Suprapubic skin (tissue), 3 donors: ENCODE results near the gene GRXCR1.

Experiments used
- POLR2AphosphoS5 ChIP-seq, 3 donors: sonication (generic); formaldehyde crosslinking; IDR thresholded peaks; one replicate each; pipeline ENCODE4 v1.6.1; 2017; ENCODE audit warnings: antibody characterized with exemption in 3 of 3
- TF ChIP-seq, protein P1 (sequence below), 2 donors: fragments of 200-600 bp in 1 of 2; fragments of 450-650 bp in 1 of 2; sonication (generic) in 1 of 2; IDR thresholded peaks; one replicate each; pipeline ENCODE4 v1.5.1; 2016 to 2019; ENCODE audit warnings: antibody characterized with exemption in 2 of 2, mild to moderate bottlenecking in 1 of 2, moderate library complexity in 1 of 2

DNA sequence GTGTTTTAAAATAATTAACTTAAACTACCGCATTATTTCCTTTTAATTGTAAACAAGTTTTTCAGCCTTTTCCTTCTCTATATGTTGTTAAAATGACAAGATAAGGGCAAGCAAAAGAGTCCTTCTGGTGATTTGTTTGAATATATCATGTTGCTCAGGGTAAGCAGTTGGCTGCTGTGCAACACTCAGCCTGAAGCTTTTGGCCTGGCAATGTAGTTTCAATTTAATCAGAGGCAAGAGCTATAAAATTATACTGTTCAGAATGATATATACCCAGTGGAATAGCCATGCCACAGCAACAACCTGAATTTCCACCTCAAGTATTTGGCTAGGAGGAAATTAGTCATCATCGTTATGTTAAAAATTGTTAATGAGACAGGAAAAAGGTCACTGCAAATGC lies 53.4 kb downstream of the GRXCR1 start:
- no peak for TF ChIP-seq POLR2AphosphoS5 (IDR thresholded peaks at IDR 0.05)
- TF ChIP-seq, protein P1, sequence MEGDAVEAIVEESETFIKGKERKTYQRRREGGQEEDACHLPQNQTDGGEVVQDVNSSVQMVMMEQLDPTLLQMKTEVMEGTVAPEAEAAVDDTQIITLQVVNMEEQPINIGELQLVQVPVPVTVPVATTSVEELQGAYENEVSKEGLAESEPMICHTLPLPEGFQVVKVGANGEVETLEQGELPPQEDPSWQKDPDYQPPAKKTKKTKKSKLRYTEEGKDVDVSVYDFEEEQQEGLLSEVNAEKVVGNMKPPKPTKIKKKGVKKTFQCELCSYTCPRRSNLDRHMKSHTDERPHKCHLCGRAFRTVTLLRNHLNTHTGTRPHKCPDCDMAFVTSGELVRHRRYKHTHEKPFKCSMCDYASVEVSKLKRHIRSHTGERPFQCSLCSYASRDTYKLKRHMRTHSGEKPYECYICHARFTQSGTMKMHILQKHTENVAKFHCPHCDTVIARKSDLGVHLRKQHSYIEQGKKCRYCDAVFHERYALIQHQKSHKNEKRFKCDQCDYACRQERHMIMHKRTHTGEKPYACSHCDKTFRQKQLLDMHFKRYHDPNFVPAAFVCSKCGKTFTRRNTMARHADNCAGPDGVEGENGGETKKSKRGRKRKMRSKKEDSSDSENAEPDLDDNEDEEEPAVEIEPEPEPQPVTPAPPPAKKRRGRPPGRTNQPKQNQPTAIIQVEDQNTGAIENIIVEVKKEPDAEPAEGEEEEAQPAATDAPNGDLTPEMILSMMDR (IDR thresholded peaks at IDR 0.05): no peak
